K562 (cell line): ENCODE results near the gene PLCB4. TPM values are rescaled to one million over a fixed set of nuclear protein-coding genes. Genes with fewer than 3 reads are reported as not detected.

Experiments
- ATAC-seq: fragments of 200-7000 bp; cut with Tn5 transposase; 3 replicates; pipeline ENCODE4 v1.9.1; 2020; ENCODE audit warnings: moderate library complexity
- BruUV-seq: library from RNA; stranded (reverse); fragments of 400-500 nt; replicated peaks from 2 replicates; lab custom pipeline; 2021; lab: Mats Ljungman, UMichigan
- CTCF ChIA-PET: fragments of 300-600 bp; formaldehyde crosslinking; extraction: SDS; loops from one replicate; lab custom pipeline; 2021; ENCODE audit warnings: low intra/inter-chr PET ratio; lab: Yijun Ruan, JAX
- POLR2A ChIA-PET: fragments of 300-600, 350-650 bp; sonication (Branson Sonifier 250); formaldehyde crosslinking; extraction: SDS; loops from one replicate; lab custom pipeline; 2021; ENCODE audit warnings: antibody characterized with exemption, inconsistent platforms; lab: Yijun Ruan, JAX
- DNase-seq, 4 experiments: peaks; one replicate each; pipeline versions ENCODE4 v3.0.0 to v3.0.0-alpha.2; 2011 to 2018; ENCODE audit warnings: low spot score in 3 of 4, mixed read lengths in 3 of 4; ENCODE audit errors: extremely low read depth in 1 of 4
- FAIRE-seq: peaks from 2 replicates; lab custom pipeline; 2011; peaks lifted over from hg19 to GRCh38; lab: Jason Lieb, UNC
- H2AFZ ChIP-seq: 2 replicates; pipeline ENCODE4 v1.6.0; 2011; ENCODE audit warnings: low read depth, low read length, control low read depth, inconsistent platforms
- H3K27ac ChIP-seq: fragments of 200-600 bp; 3 replicates; pipeline ENCODE4 v1.8.0; 2011; ENCODE audit warnings: low read depth, mild to moderate bottlenecking, control low read depth, inconsistent platforms, low read length, moderate library complexity, mixed read lengths; ENCODE audit errors: extremely low read depth
- H3K27me3 ChIP-seq, 2 experiments: fragments of 300-600 bp in 1 of 2; 2 replicates in 1 of 2; 3 replicates in 1 of 2; pipeline versions ENCODE4 v1.6.0 to v1.8.0; 2011; ENCODE audit warnings: inconsistent platforms in 2 of 2, low read length in 2 of 2, mild to moderate bottlenecking in 1 of 2, mixed read lengths in 1 of 2, moderate library complexity in 1 of 2; ENCODE audit not compliant: control insufficient read depth in 2 of 2, insufficient read depth in 2 of 2
- H3K36me3 ChIP-seq: fragments of 300-600 bp; 3 replicates; pipeline ENCODE4 v1.8.0; 2011; ENCODE audit warnings: mild to moderate bottlenecking, low read length, inconsistent platforms; ENCODE audit not compliant: control insufficient read depth, insufficient read depth
- H3K4me1 ChIP-seq, 2 experiments: fragments of 200-600 bp in 1 of 2; replicated peaks in 1 of 2; 2 replicates in 1 of 2; 3 replicates in 1 of 2; pipeline versions ENCODE4 v1.5.1 to v1.8.0; 2011; ENCODE audit warnings: inconsistent platforms in 2 of 2, low read length in 2 of 2, mild to moderate bottlenecking in 1 of 2, mixed read lengths in 1 of 2, moderate library complexity in 1 of 2; ENCODE audit not compliant: control insufficient read depth in 2 of 2, insufficient read depth in 2 of 2
- H3K4me2 ChIP-seq: 2 replicates; pipeline ENCODE4 v1.6.1; 2011; ENCODE audit warnings: low read length, control low read depth, inconsistent platforms, mixed read lengths; ENCODE audit not compliant: insufficient read depth
- H3K4me3 ChIP-seq: fragments of 200-600 bp; sonication (generic), shearing (Covaris generic); 2 replicates; pipeline ENCODE4 v1.5.1; 2016; ENCODE audit warnings: control low read depth, inconsistent platforms
- H3K79me2 ChIP-seq: fragments of 200-600 bp; 3 replicates; pipeline ENCODE4 v1.8.0; 2011; ENCODE audit warnings: low read length, inconsistent platforms; ENCODE audit not compliant: control insufficient read depth, insufficient read depth
- H3K9ac ChIP-seq, 2 experiments: 2 replicates each; pipeline versions ENCODE4 v1.6.0 to v1.6.1; 2011; ENCODE audit warnings: low read depth in 2 of 2, low read length in 2 of 2, control low read depth in 1 of 2, inconsistent platforms in 1 of 2, mild to moderate bottlenecking in 1 of 2, mixed read lengths in 1 of 2; ENCODE audit not compliant: insufficient read depth in 1 of 2
- H3K9me1 ChIP-seq: one replicate; pipeline ENCODE4 v1.6.0; 2011; ENCODE audit warnings: inconsistent platforms, mild to moderate bottlenecking, low read length, moderate library complexity; ENCODE audit not compliant: control insufficient read depth, insufficient read depth
- H3K9me3 ChIP-seq: replicated peaks from 2 replicates; pipeline ENCODE4 v1.5.1; 2011; ENCODE audit warnings: low read depth, low read length, inconsistent platforms; ENCODE audit not compliant: control insufficient read depth, insufficient read depth
- H4K20me1 ChIP-seq: replicated peaks from 2 replicates; pipeline ENCODE4 v1.6.1; 2011; ENCODE audit warnings: low read length, inconsistent platforms, mixed read lengths; ENCODE audit not compliant: control insufficient read depth, insufficient read depth
- FOXP4 ChIP-seq: sonication (generic); formaldehyde crosslinking; IDR thresholded peaks from 2 replicates; pipeline ENCODE4 v1.8.0; 2022; ENCODE audit warnings: mild to moderate bottlenecking, missing genetic modification reagents, borderline replicate concordance
- HBP1 ChIP-seq: fragments of 450-650 bp; formaldehyde crosslinking; IDR thresholded peaks from 2 replicates; pipeline ENCODE4 v1.4.0; 2022; ENCODE audit warnings: missing genetic modification characterization
- HOXB6 ChIP-seq: fragments of 250-450 bp; sonication (Bioruptor Pico); IDR thresholded peaks from 2 replicates; pipeline ENCODE4 v1.5.1; 2022; ENCODE audit warnings: mild to moderate bottlenecking, borderline replicate concordance
- KLF6 ChIP-seq: fragments of 250-450 bp; sonication (Bioruptor Pico); IDR thresholded peaks from 2 replicates; pipeline ENCODE4 v1.4.0; 2020; ENCODE audit warnings: mild to moderate bottlenecking, moderate library complexity, borderline replicate concordance
- NCOA6 ChIP-seq: fragments of 450-650 bp; IDR thresholded peaks from 2 replicates; pipeline ENCODE4 v1.6.1; 2017; ENCODE audit warnings: mild to moderate bottlenecking
- TFAM ChIP-seq: fragments of 250-450 bp; sonication (Bioruptor Pico); conservative IDR thresholded peaks from 2 replicates; pipeline ENCODE4 v1.5.0; 2021; ENCODE audit warnings: mild to moderate bottlenecking, moderate library complexity
- THRA ChIP-seq: fragments of 450-650 bp; IDR thresholded peaks from 2 replicates; pipeline ENCODE4 v1.6.1; 2017; ENCODE audit warnings: mild to moderate bottlenecking, moderate library complexity
- ZBTB40 ChIP-seq, 2 experiments: fragments of 450-650 bp in 1 of 2; sonication (generic) in 1 of 2; formaldehyde crosslinking in 1 of 2; IDR thresholded peaks; 2 replicates each; pipeline versions ENCODE4 v1.7.1 to v1.9.0; 2016 to 2022; ENCODE audit warnings: inconsistent platforms in 1 of 2, mild to moderate bottlenecking in 1 of 2, missing genetic modification reagents in 1 of 2
- WGBS: fragments of 100-300 bp; shearing (Covaris generic); methylation state at CpG from one replicate; pipeline ENCODE4 v1.1.6; 2016; ENCODE audit warnings: low coverage, mixed read lengths; ENCODE audit not compliant: insufficient coverage; ENCODE audit errors: missing lambda C conversion rate; 5-methylcytosine and 5-hydroxymethylcytosine counted together
- in situ Hi-C: fragments of 300-500 bp; cut with MboI; formaldehyde crosslinking; loops from 4 replicates; pipeline ENCODE4 v1.15.0; 2018; ENCODE audit warnings: inconsistent platforms, mixed read lengths
- intact Hi-C: fragments of 100-400 bp; cut with micrococcal nuclease; formaldehyde crosslinking; loops from 2 replicates; pipeline ENCODE4 v1.14.2; 2022
- polyA plus RNA-seq, 8 experiments: library from polyadenylated mRNA; depleted of rRNA in 4 of 8; stranded (reverse) in 5 of 8; unstranded in 3 of 8; fragments of >200 nt; fragmentation: Nextera tagmentation in 2 of 8; fragmentation: Illumina TruSeq in 1 of 8; extraction: Ambion mirVana in 2 of 8; extraction: Trizol in 1 of 8; gene quantifications; 2 replicates each; pipeline versions ENCODE4 v1.2.1 to v1.2.3, GENCODE V29; 2011 to 2014; ENCODE audit warnings: inconsistent platforms in 1 of 8, missing spikeins in 1 of 8
- total RNA-seq, 7 experiments: library from RNA; depleted of rRNA in 6 of 7; stranded (reverse); fragments of >200 nt in 6 of 7; fragmentation: Illumina TruSeq in 2 of 7; extraction: Trizol in 2 of 7; gene quantifications; 2 replicates each; pipeline versions ENCODE4 v1.2.1 to v1.2.3, GENCODE V29; 2011 to 2021; ENCODE audit warnings: low replicate concordance in 1 of 7

PLCB4 gene
- total and polyA plus RNA-seq, 9 of the 15 experiments (the other 6 are each of a cell fraction or from before 2014, with no cell fraction given) = 0.20 to 2.9 (median 0.52) TPM

- intact Hi-C loops = no loop called here
- no peak overlapping the region for H3K9ac ChIP-seq
- H3K36me3 ChIP-seq = no peaks in the 10 kb centered on the region
- H3K9me3 ChIP-seq = no peaks in the 10 kb centered on the region
- no peaks in the 10 kb centered on the region for H3K79me2 ChIP-seq
- H2AFZ ChIP-seq = no peak overlapping the region
- DNase-seq (no peak), FAIRE-seq (no peak), ATAC-seq (no peak)
- CTCF ChIA-PET = no interaction called here
- in situ Hi-C loops = no loop called here
- POLR2A ChIA-PET = no interaction called here
- WGBS = under 1% methylated on average over 17 of the region's 23 CpGs
- no peaks in the 10 kb centered on the region for H3K9me1 ChIP-seq
- BruUV-seq = no TSS peak
- no peak overlapping the region for H3K4me3 ChIP-seq
- H3K27ac ChIP-seq = no peak overlapping the region
- H4K20me1 ChIP-seq = no peaks in the 10 kb centered on the region
- H3K4me2 ChIP-seq = no peak overlapping the region
- no peaks in the 10 kb centered on the region for H3K4me1 ChIP-seq
- H3K27me3 ChIP-seq = peaks cover 0 to 18% of the 10 kb centered on the region in 2 experiments; a peak in 2 of 5 replicates
- no peak for TF ChIP-seq TFAM (CRISPR knock-in tag)
- TF ChIP-seq HBP1 (CRISPR knock-in tag) = no peak
- no peak for TF ChIP-seq KLF6
- TF ChIP-seq NCOA6 = no peak
- TF ChIP-seq THRA = no peak
- TF ChIP-seq HOXB6 (CRISPR knock-in tag) = no peak
- no peak for TF ChIP-seq FOXP4 (CRISPR knock-in tag)
- TF ChIP-seq ZBTB40 (IDR thresholded peaks at IDR 0.05) = no peak
- TF ChIP-seq ZBTB40 (CRISPR knock-in tag; IDR thresholded peaks at IDR 0.05) = no peak
Measured at GRCh38 chr20:9508240-9508661, 439.4 kb downstream of the PLCB4 start.
